HEK293T (cell line): ENCODE measurements around the gene ASIC5.

Source experiments
- ARNT ChIP-seq: fragments of 450-650 bp; IDR thresholded peaks from 2 replicates; pipeline ENCODE4 v1.6.1; 2017; ENCODE audit warnings: mild to moderate bottlenecking
- CTBP1 ChIP-seq: fragments of 450-650 bp; IDR thresholded peaks from 2 replicates; pipeline ENCODE4 v1.6.1; 2016; ENCODE audit warnings: borderline replicate concordance

DNA sequence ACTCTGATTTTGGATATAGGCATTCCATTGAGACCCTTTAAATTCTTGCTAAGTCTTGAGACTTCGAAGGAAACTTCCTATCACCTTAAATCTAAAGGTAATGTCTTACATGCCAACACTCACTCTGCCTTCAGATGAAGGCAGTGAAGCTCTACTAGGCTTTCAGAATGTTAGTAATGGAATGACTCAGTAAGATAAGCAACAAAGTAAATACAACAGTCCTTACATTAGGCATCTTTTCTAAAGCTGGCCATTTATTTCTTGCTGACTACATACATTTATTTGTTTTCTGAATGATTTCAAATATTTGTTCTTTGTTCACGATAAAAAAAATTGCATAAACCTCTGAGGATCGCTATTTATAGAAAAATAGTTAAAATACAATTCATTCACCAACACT lies 43.5 kb downstream of the ASIC5 start:
- TF ChIP-seq ARNT, result no peak
- TF ChIP-seq CTBP1, result no peak
